Esophagus squamous epithelium (tissue), 5 donors: ENCODE data around the gene NQO1. TPM values are rescaled to one million over a fixed set of nuclear protein-coding genes. Genes with fewer than 3 reads are reported as not detected.
"Not testable (repeated sequence)": the region's sequence is repeated elsewhere in the genome, so short reads cannot be mapped to it uniquely, and the experiment has no call there.

Experiments used
- DNase-seq: peaks from one replicate; lab custom pipeline; 2025; lab: John Stamatoyannopoulos, UW
- H3K27ac ChIP-seq, 4 donors: fragments of 200-600 bp; sonication (generic); one replicate each; pipeline ENCODE4 v1.5.1; 2016 to 2019; ENCODE audit warnings: mild to moderate bottlenecking in 1 of 4
- H3K27me3 ChIP-seq, 4 donors: fragments of 200-600 bp; sonication (generic); 1 replicate in 3 of 4; 2 replicates in 1 of 4; pipeline versions ENCODE4 v1.5.1 to v1.6.0; 2017 to 2021; ENCODE audit warnings: antibody characterized with exemption in 1 of 4
- H3K36me3 ChIP-seq, 3 donors: fragments of 200-600 bp; sonication (generic); one replicate each; pipeline ENCODE4 v1.5.1; 2016 to 2019
- H3K4me1 ChIP-seq, 3 donors: fragments of 200-600 bp; sonication (generic); one replicate each; pipeline ENCODE4 v1.5.1; 2017 to 2019
- H3K4me3 ChIP-seq, 4 donors: fragments of 200-600 bp; sonication (generic); 1 replicate in 3 of 4; 2 replicates in 1 of 4; pipeline ENCODE4 v1.5.1; 2016 to 2019; ENCODE audit warnings: mild to moderate bottlenecking in 2 of 4, moderate library complexity in 1 of 4
- H3K9me3 ChIP-seq, 3 donors: fragments of 200-600 bp; sonication (generic); one replicate each; pipeline ENCODE4 v1.5.1; 2016 to 2019
- CTCF ChIP-seq, 6 experiments: fragments of 450-650 bp in 4 of 6; fragments of 200-600 bp in 2 of 6; sonication (generic) in 2 of 6; IDR thresholded peaks; one replicate each; pipeline ENCODE4 v1.5.1; 2016 to 2019; ENCODE audit warnings: antibody characterized with exemption in 6 of 6, mild to moderate bottlenecking in 4 of 6, moderate library complexity in 4 of 6
- POLR2A ChIP-seq, 4 donors: fragments of 450-650 bp; IDR thresholded peaks; one replicate each; pipeline ENCODE4 v1.6.1; 2017; ENCODE audit warnings: antibody characterized with exemption in 4 of 4, mild to moderate bottlenecking in 4 of 4, moderate library complexity in 3 of 4
- WGBS, 2 donors: methylation state at CpG; one replicate each; pipeline ENCODE4 v1.1.5; 2018; 5-methylcytosine and 5-hydroxymethylcytosine counted together
- intact Hi-C: fragments of 100-400 bp; cut with DNase I; formaldehyde crosslinking; loops from one replicate; pipeline ENCODE4 v1.15.0; 2022
- total RNA-seq, 4 donors: library from RNA; depleted of rRNA; stranded (reverse); fragments of >200 nt; gene quantifications; one replicate each; pipeline ENCODE4 v1.1.0, GENCODE V29; 2016
- donor health status: DM: yes; HTN: yes; CAD: no.

Gene NQO1
- total RNA-seq, 4 donors from 2014 or later: 152 to 442 (median 247) TPM

GRCh38 chr16:69761983-69762813 lies 35.8 kb upstream of the NQO1 start, which contains the start of gene WWP2:
Gene WWP2 (plus strand): TSS chr16:69762332. CDS start chr16:69787011, 24,679 bp downstream.
- DNase-seq: no peak
- Histone ChIP-seq H3K27me3 (no peaks in the 10 kb centered on the region), H3K4me3 (peak within 1 kb of the TSS; percentile 91 to 96 (median 93)), H3K36me3 (no peaks in the 10 kb centered on the region), H3K4me1 (peaks cover 6 to 19% (median 10%) of the 10 kb centered on the region in 3 donors), H3K27ac (peak within 1 kb of the TSS; percentile 93 to 96 (median 94)), H3K9me3 (no peaks in the 10 kb centered on the region)
- 3% methylated on average over 2 to 4 of the region's 68 CpGs for whole genome bisulfite sequencing, 2 donors
- intact Hi-C loops: no loop called here
- TF ChIP-seq POLR2A (IDR thresholded peaks at IDR 0.05) (peak in 2 of 4 donors; percentile 34 to 65), CTCF (IDR thresholded peaks at IDR 0.05) (peak in 1 of 6 experiments; percentile 15)

- intact Hi-C loops, H3K4me3 ChIP-seq, DNase-seq, H3K27me3 ChIP-seq, H3K36me3 ChIP-seq, H3K27ac ChIP-seq, H3K9me3 ChIP-seq: not testable (repeated sequence)
- peaks cover 18 to 33% (median 19%) of the 10 kb centered on the region in 3 donors for H3K4me1 ChIP-seq
- WGBS, 2 donors: 78 to 80% methylated on average over 12 to 13 of the region's 13 CpGs
Measured at GRCh38 chr16:69757375-69757774, 31.0 kb upstream of the NQO1 start.

GRCh38 chr16:69756705-69757104 lies 30.3 kb upstream of the NQO1 start:
- no peak for DNase-seq
- TF ChIP-seq CTCF (IDR thresholded peaks at IDR 0.05): no peak
- no peak for TF ChIP-seq POLR2A (IDR thresholded peaks at IDR 0.05)
- Histone ChIP-seq H3K27me3 (no peaks in the 10 kb centered on the region), H3K36me3 (peaks cover 0 to 5% (median 0%) of the 10 kb centered on the region in 3 donors), H3K27ac (no peak overlapping the region), H3K4me3 (no peak overlapping the region), H3K4me1 (peaks cover 17 to 34% (median 18%) of the 10 kb centered on the region in 3 donors), H3K9me3 (no peaks in the 10 kb centered on the region)
- intact Hi-C loops: no loop called here
- 88 to 91% methylated on average over 10 of the region's 10 CpGs for WGBS, 2 donors

GRCh38 chr16:69754469-69755310 lies 28.3 kb upstream of the NQO1 start, which contains the start of gene NOB1:
Gene NOB1 (minus strand): TSS chr16:69754926. CDS start chr16:69754910, 16 bp downstream.
- H3K4me1 ChIP-seq: peaks cover 14 to 30% (median 18%) of the 10 kb centered on the region in 3 donors
- 0 to 2% methylated on average over 7 to 41 of the region's 58 CpGs for WGBS, 2 donors
- intact Hi-C loops: loop anchor here (5.0 kb wide), 1 partner anchor 42 kb away; no protein-coding TSS in a partner anchor
- peak; percentile 76 for DNase-seq
- peak within 1 kb of the TSS; percentile 80 to 92 (median 89) for H3K4me3 ChIP-seq
- no peaks in the 10 kb centered on the region for H3K27me3 ChIP-seq
- peak within 1 kb of the TSS; percentile 73 to 89 (median 86) for H3K27ac ChIP-seq
- peak in 3 of 4 donors; percentile 56 to 63 (median 61) for TF ChIP-seq POLR2A (IDR thresholded peaks at IDR 0.05)
- peak; percentile 96 to 100 (median 100) for TF ChIP-seq CTCF (IDR thresholded peaks at IDR 0.05)
- no peaks in the 10 kb centered on the region for H3K9me3 ChIP-seq
- peaks cover under 1 to 26% (median 11%) of the 10 kb centered on the region in 3 donors for H3K36me3 ChIP-seq

GRCh38 chr16:69754143-69754468 lies 27.7 kb upstream of the NQO1 start:
- Histone ChIP-seq H3K27me3 (no peaks in the 10 kb centered on the region), H3K27ac (peak overlapping the region; percentile 73 to 89 (median 86)), H3K36me3 (peaks cover 6 to 31% (median 17%) of the 10 kb centered on the region in 3 donors), H3K4me1 (peaks cover 14 to 30% (median 18%) of the 10 kb centered on the region in 3 donors), H3K4me3 (peak overlapping the region; percentile 80 to 92 (median 89)), H3K9me3 (no peaks in the 10 kb centered on the region)
- intact Hi-C loops: loop anchor here (5.0 kb wide), 1 partner anchor 42 kb away; no protein-coding TSS in a partner anchor
- 7 to 9% methylated on average over 4 of the region's 4 CpGs for WGBS, 2 donors
- TF ChIP-seq CTCF (IDR thresholded peaks at IDR 0.05) (no peak), POLR2A (IDR thresholded peaks at IDR 0.05) (no peak)
- DNase-seq: no peak
